CD8-positive, alpha-beta memory T cell (primary cell): ENCODE measurements around the gene SPATS2L. TPM values are rescaled to one million over a fixed set of nuclear protein-coding genes. Genes with fewer than 3 reads are reported as not detected.

Experiments
- CTCF ChIA-PET: fragments of 350-600 bp; sonication (Branson Sonifier 250); formaldehyde crosslinking; loops from one replicate; lab custom pipeline; 2021; ENCODE audit warnings: antibody characterized with exemption; lab: Charles Lee
- POLR2A ChIA-PET: fragments of 350-600 bp; sonication (Branson Sonifier 250); formaldehyde crosslinking; loops from one replicate; lab custom pipeline; 2021; ENCODE audit warnings: antibody characterized with exemption; lab: Charles Lee
- DNase-seq, 5 donors: peaks; one replicate each; pipeline versions ENCODE4 v3.0.0 to v3.0.0-alpha.2; 2020 to 2022; ENCODE audit warnings: mixed read lengths in 1 of 5
- H3K27ac ChIP-seq: one replicate; pipeline ENCODE4 v1.7.0; 2013; ENCODE audit warnings: low read depth, mild to moderate bottlenecking, low read length, moderate library complexity
- H3K27me3 ChIP-seq: 2 replicates; pipeline ENCODE4 v1.7.0; 2013; ENCODE audit warnings: low read length, mild to moderate bottlenecking; ENCODE audit not compliant: insufficient read depth, poor library complexity, severe bottlenecking
- H3K36me3 ChIP-seq: 2 replicates; pipeline ENCODE4 v1.7.0; 2013; ENCODE audit warnings: mild to moderate bottlenecking, low read length, moderate library complexity; ENCODE audit not compliant: insufficient read depth
- H3K4me1 ChIP-seq: 2 replicates; pipeline ENCODE4 v1.7.0; 2013; ENCODE audit warnings: mild to moderate bottlenecking, low read length, moderate library complexity; ENCODE audit not compliant: insufficient read depth
- H3K4me3 ChIP-seq: 2 replicates; pipeline ENCODE4 v1.7.0; 2013; ENCODE audit warnings: mild to moderate bottlenecking, low read length
- H3K9me3 ChIP-seq: 2 replicates; pipeline ENCODE4 v1.7.0; 2013; ENCODE audit warnings: mild to moderate bottlenecking, low read length
- H3K27ac Mint-ChIP-seq, 8 donors: one replicate each; pipeline ENCODE4 v1.8.0; 2020 to 2021; ENCODE audit warnings: mixed read lengths in 8 of 8, mild to moderate bottlenecking in 6 of 8, inconsistent platforms in 3 of 8, moderate library complexity in 3 of 8
- H3K27me3 Mint-ChIP-seq, 2 donors: one replicate each; pipeline ENCODE4 v1.8.0; 2020 to 2021; ENCODE audit warnings: mixed read lengths in 2 of 2, mild to moderate bottlenecking in 1 of 2, moderate library complexity in 1 of 2
- H3K36me3 Mint-ChIP-seq, 3 donors: one replicate each; pipeline ENCODE4 v1.8.0; 2020 to 2021; ENCODE audit warnings: mixed read lengths in 3 of 3, inconsistent platforms in 1 of 3, mild to moderate bottlenecking in 1 of 3
- H3K4me1 Mint-ChIP-seq, 3 donors: one replicate each; pipeline ENCODE4 v1.8.0; 2020 to 2021; ENCODE audit warnings: mixed read lengths in 3 of 3, inconsistent platforms in 1 of 3, mild to moderate bottlenecking in 1 of 3
- H3K4me3 Mint-ChIP-seq, 7 donors: one replicate each; pipeline ENCODE4 v1.8.0; 2020 to 2021; ENCODE audit warnings: mixed read lengths in 7 of 7, mild to moderate bottlenecking in 6 of 7, moderate library complexity in 4 of 7, inconsistent platforms in 2 of 7
- H3K9me3 Mint-ChIP-seq, 5 donors: one replicate each; pipeline ENCODE4 v1.8.0; 2020 to 2022; ENCODE audit warnings: mixed read lengths in 5 of 5, mild to moderate bottlenecking in 3 of 5, moderate library complexity in 2 of 5, inconsistent platforms in 1 of 5
- polyA plus RNA-seq: library from polyadenylated mRNA; unstranded; fragments of 300-500 nt; fragmentation: Illumina TruSeq; gene quantifications from one replicate; pipeline ENCODE4 v1.2.3, GENCODE V29; 2021
- total RNA-seq, 2 experiments: library from RNA; stranded (reverse); gene quantifications; one replicate each; pipeline ENCODE4 v1.2.3, GENCODE V29; 2021

The SPATS2L gene
- total RNA-seq (10 to 100 TPM; 21.8 to 22.2 TPM), polyA plus RNA-seq (11.3 TPM)

- peaks cover 5% of the 10 kb centered on the region for H3K4me1 ChIP-seq
- Mint-ChIP-seq H3K9me3 (no peaks in the 10 kb centered on the region), H3K4me3 (peak within 1 kb of the TSS; percentile 85 to 99 (median 95)), H3K36me3 (peaks cover 0 to 6% (median 4%) of the 10 kb centered on the region in 3 donors), H3K27ac (peak within 1 kb of the TSS; percentile 10 to 99 (median 82)), H3K27me3 (peaks cover 0 to 3% of the 10 kb centered on the region in 2 donors), H3K4me1 (peaks cover 15 to 23% (median 19%) of the 10 kb centered on the region in 3 donors)
- H3K4me3 ChIP-seq, result peak within 1 kb of the TSS; percentile 53
- H3K27me3 ChIP-seq, result no peaks in the 10 kb centered on the region
- ChIA-PET CTCF (interaction anchor here (0.6 to 1.0 kb wide), 2 partner anchors 136 to 174 kb away, joined by 3 read pairs; no protein-coding TSS in a partner anchor), POLR2A (no interaction called here)
- peak; percentile 5 to 57 (median 31) for DNase-seq
- H3K27ac ChIP-seq, result peak within 1 kb of the TSS; percentile 33
- H3K36me3 ChIP-seq, result no peaks in the 10 kb centered on the region
- no peaks in the 10 kb centered on the region for H3K9me3 ChIP-seq
Observed at GRCh38 chr2:200306196-200306930, at the start of gene SPATS2L. SPATS2L (plus strand) TSS chr2:200306693; CDS start chr2:200389245, 82,552 bp downstream.

GRCh38 chr2:200257570-200257969, 48.9 kb upstream of the SPATS2L start:
- H3K9me3 ChIP-seq, result no peaks in the 10 kb centered on the region
- H3K27ac Mint-ChIP-seq, result no peak overlapping the region
- CTCF ChIA-PET, result no interaction called here
- DNase-seq, result no peak
- no peaks in the 10 kb centered on the region for H3K36me3 Mint-ChIP-seq
- no peak overlapping the region for H3K4me3 Mint-ChIP-seq
- no peaks in the 10 kb centered on the region for H3K36me3 ChIP-seq
- H3K4me1 ChIP-seq, result no peaks in the 10 kb centered on the region
- H3K9me3 Mint-ChIP-seq, result no peaks in the 10 kb centered on the region
- peaks cover 8 to 22% of the 10 kb centered on the region in 2 donors for H3K27me3 Mint-ChIP-seq
- no peaks in the 10 kb centered on the region for H3K27me3 ChIP-seq
- POLR2A ChIA-PET, result no interaction called here
- no peak overlapping the region for H3K4me3 ChIP-seq
- H3K4me1 Mint-ChIP-seq, result no peaks in the 10 kb centered on the region
- H3K27ac ChIP-seq, result no peak overlapping the region

GRCh38 chr2:200258081-200258480, 48.4 kb upstream of the SPATS2L start:
- H3K4me1 Mint-ChIP-seq, result no peaks in the 10 kb centered on the region
- H3K36me3 Mint-ChIP-seq, result no peaks in the 10 kb centered on the region
- Histone ChIP-seq H3K27ac (no peak overlapping the region), H3K27me3 (no peaks in the 10 kb centered on the region), H3K4me1 (no peaks in the 10 kb centered on the region), H3K9me3 (no peaks in the 10 kb centered on the region), H3K4me3 (no peak overlapping the region), H3K36me3 (no peaks in the 10 kb centered on the region)
- no peak overlapping the region for H3K27ac Mint-ChIP-seq
- DNase-seq, result no peak
- peaks cover 8 to 18% of the 10 kb centered on the region in 2 donors for H3K27me3 Mint-ChIP-seq
- CTCF ChIA-PET, result no interaction called here
- POLR2A ChIA-PET, result no interaction called here
- no peak overlapping the region for H3K4me3 Mint-ChIP-seq
- no peaks in the 10 kb centered on the region for H3K9me3 Mint-ChIP-seq

- DNase-seq, result no peak
- Mint-ChIP-seq H3K4me1 (no peaks in the 10 kb centered on the region), H3K9me3 (no peaks in the 10 kb centered on the region), H3K27me3 (peaks cover 5 to 15% of the 10 kb centered on the region in 2 donors), H3K27ac (no peak overlapping the region), H3K4me3 (no peak overlapping the region), H3K36me3 (no peaks in the 10 kb centered on the region)
- no peaks in the 10 kb centered on the region for H3K27me3 ChIP-seq
- no peaks in the 10 kb centered on the region for H3K36me3 ChIP-seq
- POLR2A ChIA-PET, result no interaction called here
- no peaks in the 10 kb centered on the region for H3K9me3 ChIP-seq
- no peak overlapping the region for H3K27ac ChIP-seq
- H3K4me1 ChIP-seq, result no peaks in the 10 kb centered on the region
- CTCF ChIA-PET, result no interaction called here
- H3K4me3 ChIP-seq, result no peak overlapping the region
Observed at GRCh38 chr2:200258881-200259576, 47.5 kb upstream of the SPATS2L start.

- CTCF ChIA-PET, result no interaction called here
- Mint-ChIP-seq H3K27ac (no peak overlapping the region), H3K27me3 (peaks cover 4 to 15% of the 10 kb centered on the region in 2 donors), H3K9me3 (no peaks in the 10 kb centered on the region), H3K4me1 (no peaks in the 10 kb centered on the region), H3K36me3 (no peaks in the 10 kb centered on the region), H3K4me3 (no peak overlapping the region)
- Histone ChIP-seq H3K4me3 (no peak overlapping the region), H3K36me3 (no peaks in the 10 kb centered on the region), H3K27ac (no peak overlapping the region), H3K27me3 (no peaks in the 10 kb centered on the region), H3K9me3 (no peaks in the 10 kb centered on the region), H3K4me1 (no peaks in the 10 kb centered on the region)
- DNase-seq, result no peak
- POLR2A ChIA-PET, result no interaction called here
Observed at GRCh38 chr2:200259577-200259957, 46.9 kb upstream of the SPATS2L start.

GRCh38 chr2:200262047-200262446, 44.4 kb upstream of the SPATS2L start:
- no peak overlapping the region for H3K4me3 ChIP-seq
- peaks cover 0 to 2% (median 0%) of the 10 kb centered on the region in 3 donors for H3K36me3 Mint-ChIP-seq
- H3K4me1 Mint-ChIP-seq, result no peaks in the 10 kb centered on the region
- H3K27me3 Mint-ChIP-seq, result peaks cover 0 to 7% of the 10 kb centered on the region in 2 donors
- H3K4me1 ChIP-seq, result no peaks in the 10 kb centered on the region
- POLR2A ChIA-PET, result no interaction called here
- DNase-seq, result no peak
- H3K27me3 ChIP-seq, result no peaks in the 10 kb centered on the region
- no peak overlapping the region for H3K4me3 Mint-ChIP-seq
- H3K9me3 Mint-ChIP-seq, result no peaks in the 10 kb centered on the region
- H3K9me3 ChIP-seq, result no peaks in the 10 kb centered on the region
- CTCF ChIA-PET, result no interaction called here
- no peak overlapping the region for H3K27ac ChIP-seq
- peak overlapping the region in 1 of 8 donors; percentile 28 for H3K27ac Mint-ChIP-seq
- H3K36me3 ChIP-seq, result no peaks in the 10 kb centered on the region

GRCh38 chr2:200263279-200263678, 43.2 kb upstream of the SPATS2L start:
- Mint-ChIP-seq H3K36me3 (peaks cover 0 to 2% (median 0%) of the 10 kb centered on the region in 3 donors), H3K4me3 (no peak overlapping the region), H3K27me3 (peaks cover 0 to 5% of the 10 kb centered on the region in 2 donors), H3K4me1 (no peaks in the 10 kb centered on the region), H3K27ac (no peak overlapping the region), H3K9me3 (no peaks in the 10 kb centered on the region)
- no peak for DNase-seq
- ChIA-PET POLR2A (no interaction called here), CTCF (no interaction called here)
- H3K36me3 ChIP-seq, result no peaks in the 10 kb centered on the region
- no peak overlapping the region for H3K4me3 ChIP-seq
- no peak overlapping the region for H3K27ac ChIP-seq
- H3K9me3 ChIP-seq, result no peaks in the 10 kb centered on the region
- H3K27me3 ChIP-seq, result no peaks in the 10 kb centered on the region
- H3K4me1 ChIP-seq, result no peaks in the 10 kb centered on the region

- no peaks in the 10 kb centered on the region for H3K4me1 Mint-ChIP-seq
- Histone ChIP-seq H3K4me3 (no peak overlapping the region), H3K27ac (no peak overlapping the region), H3K4me1 (no peaks in the 10 kb centered on the region), H3K9me3 (no peaks in the 10 kb centered on the region), H3K36me3 (no peaks in the 10 kb centered on the region), H3K27me3 (no peaks in the 10 kb centered on the region)
- CTCF ChIA-PET, result no interaction called here
- H3K36me3 Mint-ChIP-seq, result peaks cover 0 to 2% (median 0%) of the 10 kb centered on the region in 3 donors
- no peak for DNase-seq
- peaks cover 0 to 10% of the 10 kb centered on the region in 2 donors for H3K27me3 Mint-ChIP-seq
- POLR2A ChIA-PET, result no interaction called here
- H3K4me3 Mint-ChIP-seq, result no peak overlapping the region
- H3K27ac Mint-ChIP-seq, result no peak overlapping the region
- no peaks in the 10 kb centered on the region for H3K9me3 Mint-ChIP-seq
Observed at GRCh38 chr2:200264631-200265030, 41.9 kb upstream of the SPATS2L start.
